Right lobe of liver (tissue), 6 donors: ENCODE results near the gene CYP21A2. TPM values are rescaled to one million over a fixed set of nuclear protein-coding genes. Genes with fewer than 3 reads are reported as not detected.
"Not testable (repeated sequence)": the region's sequence is repeated elsewhere in the genome, so short reads cannot be mapped to it uniquely, and the experiment has no call there.

Experiments
- ATAC-seq, 4 donors: fragments of 200-7000 bp; cut with Tn5 transposase; one replicate each; pipeline ENCODE4 v1.9.1; 2020; ENCODE audit warnings: mild to moderate bottlenecking in 4 of 4, moderate library complexity in 4 of 4
- DNase-seq, 3 donors: peaks; one replicate each; pipeline ENCODE4 v3.0.0-alpha.2; 2020
- H3K27ac ChIP-seq, 3 donors: fragments of 200-600 bp; one replicate each; pipeline ENCODE4 v1.8.0; 2022
- H3K27me3 ChIP-seq, 2 donors: fragments of 200-600 bp; one replicate each; pipeline ENCODE4 v1.8.0; 2022
- H3K36me3 ChIP-seq, 4 donors: fragments of 200-600 bp; sonication (generic) in 1 of 4; one replicate each; pipeline versions ENCODE4 v1.5.1 to v1.8.0; 2017 to 2022; ENCODE audit warnings: control low read depth in 1 of 4
- H3K4me1 ChIP-seq, 4 donors: fragments of 200-600 bp; sonication (generic) in 1 of 4; one replicate each; pipeline versions ENCODE4 v1.5.1 to v1.8.0; 2017 to 2022; ENCODE audit warnings: control low read depth in 1 of 4
- H3K4me3 ChIP-seq, 3 donors: fragments of 200-600 bp; one replicate each; pipeline ENCODE4 v1.8.0; 2022
- H3K9me3 ChIP-seq, 4 donors: fragments of 200-600 bp; sonication (generic) in 1 of 4; one replicate each; pipeline versions ENCODE4 v1.5.1 to v1.8.0; 2017 to 2022; ENCODE audit warnings: control low read depth in 1 of 4
- POLR2A ChIP-seq: fragments of 450-650 bp; IDR thresholded peaks from one replicate; pipeline ENCODE4 v1.6.1; 2017; ENCODE audit warnings: antibody characterized with exemption, mild to moderate bottlenecking
- WGBS: methylation state at CpG from one replicate; pipeline ENCODE4 v1.1.6; 2018; ENCODE audit warnings: low coverage, low lambda C conversion rate; ENCODE audit not compliant: insufficient coverage; ENCODE audit errors: missing lambda C conversion rate; 5-methylcytosine and 5-hydroxymethylcytosine counted together
- intact Hi-C, 2 donors: fragments of 100-400 bp; cut with DNase I; formaldehyde crosslinking; loops; one replicate each; pipeline versions ENCODE4 v1.11.2 to v1.14.1; 2022
- total RNA-seq, 6 experiments: library from RNA; depleted of rRNA in 2 of 6; stranded (reverse); fragments of >200 nt in 2 of 6; fragmentation: NEBNext Ultra II Directional in 3 of 6; extraction: Animal tissue kit (Norgen Biotek cat#: 25700) in 3 of 6; gene quantifications; one replicate each; pipeline versions ENCODE4 v1.1.0 to v1.2.4, GENCODE V29; 2016 to 2023
- TF ChIP-seq, protein P1 (sequence below), 4 donors: fragments of 200-600 bp in 3 of 4; fragments of 450-650 bp in 1 of 4; IDR thresholded peaks; one replicate each; pipeline versions ENCODE4 v1.5.1 to v1.8.0; 2016 to 2022; ENCODE audit warnings: antibody characterized with exemption in 4 of 4, mild to moderate bottlenecking in 2 of 4
- donor health status: DM: no; HTN: yes; CAD: no.
- donor health status: DM: no; HTN: no; CAD: no.
- donor health status: DM: no; HTN: no; CAD: no.
- donor health status: DM: no; HTN: yes; CAD: no.
- donor health status: DM: no; HTN: yes; CAD: no.

The CYP21A2 gene
- total RNA-seq, 6 experiments from 2014 or later = 5.7 to 60.7 (median 14.0) TPM

DNA sequence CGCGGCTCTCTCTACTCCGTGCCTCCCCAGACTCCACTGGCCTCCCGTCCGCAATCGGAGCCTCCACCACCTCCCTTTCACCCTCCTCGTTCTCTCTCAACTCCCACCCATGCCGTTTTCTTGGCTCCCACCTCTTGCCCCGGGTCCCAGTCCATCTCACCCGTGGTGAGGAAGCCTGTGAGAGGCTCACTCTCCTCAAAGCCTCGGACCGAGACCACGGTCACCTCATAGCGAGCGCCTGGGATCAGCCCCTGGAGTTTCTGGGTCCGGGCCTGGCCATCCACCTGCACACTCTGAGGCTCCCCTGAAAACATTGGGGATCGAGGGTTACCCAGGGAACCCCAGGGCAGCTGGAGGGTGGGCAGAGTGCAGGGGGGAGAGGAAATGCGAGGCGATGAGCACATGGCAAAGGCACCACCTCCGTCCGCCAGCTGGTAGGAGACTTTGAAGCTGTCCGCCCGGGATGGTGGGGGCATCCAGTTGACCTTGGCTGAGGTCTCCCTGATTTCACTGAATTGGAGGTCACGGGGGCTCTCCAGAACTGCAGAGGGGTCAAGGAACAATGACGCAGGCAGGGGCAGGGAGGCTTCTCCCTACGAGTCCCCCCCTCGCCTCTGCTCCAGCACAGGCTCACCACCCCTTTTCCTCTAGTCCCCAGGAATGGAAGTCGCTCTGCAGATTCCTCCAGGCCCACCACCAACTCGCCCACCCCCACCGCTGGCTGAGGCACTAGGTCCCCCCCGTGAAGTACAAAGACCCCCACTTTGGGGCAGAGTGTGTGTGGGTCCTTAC lies 5.6 kb downstream of the CYP21A2 start:
- intact Hi-C loops, H3K9me3 ChIP-seq, ATAC-seq, H3K27me3 ChIP-seq, H3K36me3 ChIP-seq, DNase-seq, H3K27ac ChIP-seq, H3K4me1 ChIP-seq, H3K4me3 ChIP-seq: not testable (repeated sequence)
- 85% methylated on average over 11 of the region's 31 CpGs for WGBS

DNA sequence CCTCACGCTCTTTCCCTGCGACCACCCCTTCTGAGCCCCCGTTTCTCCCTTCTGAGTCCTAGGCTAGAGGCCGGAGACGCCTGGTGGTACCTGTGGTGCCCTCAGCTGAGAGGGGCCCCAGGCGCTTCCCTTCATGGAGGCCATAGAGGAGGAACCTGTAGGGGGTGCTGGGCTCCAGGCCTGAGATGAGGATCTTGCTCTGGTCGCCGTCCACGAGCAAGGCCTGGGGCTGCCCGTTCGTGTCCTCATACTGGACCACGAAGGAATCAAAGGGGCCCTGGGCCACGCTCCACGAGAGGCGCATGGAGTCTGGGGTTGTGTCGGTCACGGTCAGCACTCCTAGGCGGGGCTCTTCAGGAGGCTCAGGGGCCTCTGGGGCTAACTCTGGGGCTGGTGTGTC lies 6.7 kb downstream of the CYP21A2 start:
- not testable (repeated sequence) for H3K36me3 ChIP-seq

GRCh38 chr6:32045811-32046449 lies 7.7 kb downstream of the CYP21A2 start:
- peaks cover 0 to 9% (median 0%) of the 10 kb centered on the region in 4 donors for H3K4me1 ChIP-seq
- H3K9me3 ChIP-seq = no peaks in the 10 kb centered on the region
- no peaks in the 10 kb centered on the region for H3K36me3 ChIP-seq
- no peak for DNase-seq
- no peaks in the 10 kb centered on the region for H3K27me3 ChIP-seq
- no peak for TF ChIP-seq POLR2A
- TF ChIP-seq, protein P1, sequence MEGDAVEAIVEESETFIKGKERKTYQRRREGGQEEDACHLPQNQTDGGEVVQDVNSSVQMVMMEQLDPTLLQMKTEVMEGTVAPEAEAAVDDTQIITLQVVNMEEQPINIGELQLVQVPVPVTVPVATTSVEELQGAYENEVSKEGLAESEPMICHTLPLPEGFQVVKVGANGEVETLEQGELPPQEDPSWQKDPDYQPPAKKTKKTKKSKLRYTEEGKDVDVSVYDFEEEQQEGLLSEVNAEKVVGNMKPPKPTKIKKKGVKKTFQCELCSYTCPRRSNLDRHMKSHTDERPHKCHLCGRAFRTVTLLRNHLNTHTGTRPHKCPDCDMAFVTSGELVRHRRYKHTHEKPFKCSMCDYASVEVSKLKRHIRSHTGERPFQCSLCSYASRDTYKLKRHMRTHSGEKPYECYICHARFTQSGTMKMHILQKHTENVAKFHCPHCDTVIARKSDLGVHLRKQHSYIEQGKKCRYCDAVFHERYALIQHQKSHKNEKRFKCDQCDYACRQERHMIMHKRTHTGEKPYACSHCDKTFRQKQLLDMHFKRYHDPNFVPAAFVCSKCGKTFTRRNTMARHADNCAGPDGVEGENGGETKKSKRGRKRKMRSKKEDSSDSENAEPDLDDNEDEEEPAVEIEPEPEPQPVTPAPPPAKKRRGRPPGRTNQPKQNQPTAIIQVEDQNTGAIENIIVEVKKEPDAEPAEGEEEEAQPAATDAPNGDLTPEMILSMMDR (IDR thresholded peaks at IDR 0.05) = no peak
- no peak for ATAC-seq
- H3K4me3 ChIP-seq = no peak overlapping the region
- no peak overlapping the region for H3K27ac ChIP-seq
- WGBS = no CpG with 5 or more reads among the region's 22 CpGs
- intact Hi-C loops = no loop called here

More for the DNA sequence above, 6.7 kb downstream of the CYP21A2 start:
- H3K4me1 ChIP-seq, H3K27ac ChIP-seq, ATAC-seq, H3K9me3 ChIP-seq, H3K27me3 ChIP-seq, H3K4me3 ChIP-seq, intact Hi-C loops: not testable (repeated sequence)
- 84% methylated on average over 6 of the region's 18 CpGs for WGBS
- DNase-seq = peak in 1 of 3 donors; percentile 40

DNA sequence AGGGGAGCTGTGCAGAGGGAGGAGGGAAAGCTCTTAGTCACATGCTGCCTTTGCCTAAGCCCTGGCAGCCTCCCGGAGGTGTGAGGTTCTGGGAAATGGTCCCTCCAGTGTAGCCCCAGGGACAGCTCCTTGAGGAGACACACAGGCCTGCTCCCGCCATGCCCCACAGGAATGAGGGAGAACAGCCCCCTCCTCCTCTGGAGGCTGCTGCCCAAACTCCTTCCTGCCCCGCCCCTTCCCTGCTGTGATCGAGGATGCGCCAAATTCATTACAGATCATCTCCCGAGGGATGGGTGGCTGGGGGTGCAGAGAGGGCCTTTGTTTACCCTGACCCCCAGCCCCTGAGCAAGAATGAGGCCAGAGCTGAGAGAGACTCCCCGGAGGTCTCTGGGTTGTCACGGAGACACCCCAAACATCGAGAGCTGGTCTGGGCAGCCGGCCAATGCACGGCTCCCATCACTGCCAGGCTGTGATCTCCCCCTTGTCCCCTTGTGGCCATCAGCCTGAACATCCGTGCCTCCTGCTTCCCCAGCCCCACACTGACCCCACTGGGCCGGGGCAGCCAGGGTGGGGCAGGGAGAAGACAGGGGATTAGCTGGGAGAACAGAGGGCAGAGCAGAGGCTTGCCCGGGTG lies 8.4 kb downstream of the CYP21A2 start:
- H3K4me1 ChIP-seq = peaks cover 0 to 9% (median 0%) of the 10 kb centered on the region in 4 donors
- no peak for ATAC-seq

DNA sequence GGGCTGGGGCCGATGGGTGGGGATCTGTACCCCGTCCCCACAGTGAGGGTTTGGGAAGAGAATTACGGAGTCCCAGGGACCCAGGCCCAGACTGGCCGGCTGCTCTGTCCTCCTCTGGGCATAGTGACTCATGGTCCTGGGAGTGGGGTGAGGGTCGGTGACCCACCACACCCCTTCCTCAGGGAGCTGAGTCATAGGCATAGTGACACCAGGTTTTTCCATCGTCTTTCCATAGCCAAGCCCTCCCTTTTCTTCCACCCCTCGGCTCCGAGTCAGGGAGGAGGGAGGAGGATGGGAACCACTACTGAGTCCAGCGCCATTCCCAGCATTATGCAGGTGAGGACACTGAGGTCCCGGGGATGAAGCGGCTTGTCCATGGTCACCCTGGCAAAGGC lies 8.9 kb downstream of the CYP21A2 start:
- H3K36me3 ChIP-seq = no peaks in the 10 kb centered on the region
- H3K9me3 ChIP-seq = no peaks in the 10 kb centered on the region
- intact Hi-C loops = no loop called here
- TF ChIP-seq POLR2A = no peak
- TF ChIP-seq, protein P1 (IDR thresholded peaks at IDR 0.05) = no peak
- no peak overlapping the region for H3K4me3 ChIP-seq
- 80% methylated on average over 1 of the region's 11 CpGs for WGBS
- peak overlapping the region in 1 of 3 donors; percentile 33 for H3K27ac ChIP-seq
- H3K4me1 ChIP-seq = peaks cover 0 to 9% (median 0%) of the 10 kb centered on the region in 4 donors
- H3K27me3 ChIP-seq = no peaks in the 10 kb centered on the region
- no peak for DNase-seq
- ATAC-seq = peak in 1 of 4 donors; percentile 3

More for the DNA sequence above, 8.4 kb downstream of the CYP21A2 start:
- TF ChIP-seq POLR2A = no peak
- TF ChIP-seq, protein P1 (IDR thresholded peaks at IDR 0.05) = no peak
- Histone ChIP-seq H3K36me3 (no peaks in the 10 kb centered on the region), H3K9me3 (no peaks in the 10 kb centered on the region), H3K27me3 (no peaks in the 10 kb centered on the region), H3K27ac (peak overlapping the region in 1 of 3 donors; percentile 33), H3K4me3 (no peak overlapping the region)
- intact Hi-C loops = no loop called here
- 63% methylated on average over 3 of the region's 14 CpGs for WGBS
- DNase-seq = peak in 1 of 3 donors; percentile 43
